Liver (tissue), 9 donors: ENCODE results near the gene PAX8. TPM values are rescaled to one million over a fixed set of nuclear protein-coding genes. Genes with fewer than 3 reads are reported as not detected.
"Not testable (repeated sequence)": the region's sequence is repeated elsewhere in the genome, so short reads cannot be mapped to it uniquely, and the experiment has no call there.

Experiments
- DNase-seq: peaks from one replicate; pipeline ENCODE4 v3.0.0-alpha.2; 2017; ENCODE audit warnings: low spot score
- H3K27ac ChIP-seq, 2 donors: one replicate each; pipeline ENCODE4 v1.7.0; 2013; ENCODE audit warnings: inconsistent platforms in 2 of 2, low read length in 2 of 2, control low read depth in 1 of 2, low read depth in 1 of 2, mild to moderate bottlenecking in 1 of 2
- H3K27me3 ChIP-seq, 4 donors: one replicate each; pipeline versions ENCODE4 v1.6.1 to v1.7.0; 2013; ENCODE audit warnings: low read length in 3 of 4, inconsistent platforms in 1 of 4, mild to moderate bottlenecking in 1 of 4, moderate library complexity in 1 of 4; ENCODE audit not compliant: control insufficient read depth in 4 of 4, insufficient read depth in 4 of 4
- H3K36me3 ChIP-seq, 4 donors: one replicate each; pipeline versions ENCODE4 v1.6.1 to v1.7.0; 2013; ENCODE audit warnings: low read length in 3 of 4, mild to moderate bottlenecking in 3 of 4, low read depth in 1 of 4, moderate library complexity in 1 of 4; ENCODE audit not compliant: control insufficient read depth in 4 of 4, insufficient read depth in 3 of 4
- H3K4me1 ChIP-seq, 4 donors: one replicate each; pipeline versions ENCODE4 v1.6.1 to v1.7.0; 2013; ENCODE audit warnings: low read length in 3 of 4, mild to moderate bottlenecking in 3 of 4, moderate library complexity in 1 of 4; ENCODE audit not compliant: control insufficient read depth in 4 of 4, insufficient read depth in 4 of 4
- H3K4me3 ChIP-seq, 3 donors: one replicate each; pipeline versions ENCODE4 v1.6.1 to v1.7.0; 2013; ENCODE audit warnings: low read length in 3 of 3, control low read depth in 1 of 3, low read depth in 1 of 3, mild to moderate bottlenecking in 1 of 3
- H3K9ac ChIP-seq, 2 donors: one replicate each; pipeline ENCODE4 v1.7.0; 2013; ENCODE audit warnings: low read length in 2 of 2, mild to moderate bottlenecking in 2 of 2, moderate library complexity in 2 of 2, control low read depth in 1 of 2, low read depth in 1 of 2
- H3K9me3 ChIP-seq, 4 donors: one replicate each; pipeline versions ENCODE4 v1.6.1 to v1.7.0; 2013; ENCODE audit warnings: low read length in 3 of 4; ENCODE audit not compliant: control insufficient read depth in 4 of 4
- EGR1 ChIP-seq, 2 donors: IDR thresholded peaks; 2 replicates each; pipeline ENCODE4 v1.6.1; 2016 to 2018; ENCODE audit warnings: antibody characterized with exemption in 2 of 2, low read depth in 2 of 2
- FOXA1 ChIP-seq: IDR thresholded peaks from 2 replicates; pipeline ENCODE4 v1.6.1; 2016; ENCODE audit warnings: antibody characterized with exemption
- HNF4A ChIP-seq, 2 donors: conservative IDR thresholded peaks; 2 replicates each; pipeline ENCODE4 v1.6.1; 2016; ENCODE audit warnings: antibody characterized with exemption in 2 of 2, mild to moderate bottlenecking in 2 of 2
- HNF4G ChIP-seq: IDR thresholded peaks from 2 replicates; pipeline ENCODE4 v1.6.1; 2016; ENCODE audit warnings: antibody characterized with exemption
- JUND ChIP-seq, 2 donors: IDR thresholded peaks; 2 replicates each; pipeline ENCODE4 v1.6.1; 2016; ENCODE audit warnings: antibody characterized with exemption in 2 of 2
- NR2F2 ChIP-seq: IDR thresholded peaks from 2 replicates; pipeline ENCODE4 v1.6.1; 2016; ENCODE audit warnings: antibody characterized with exemption
- RAD21 ChIP-seq, 2 donors: IDR thresholded peaks; 2 replicates each; pipeline ENCODE4 v1.6.1; 2016; ENCODE audit warnings: antibody characterized with exemption in 2 of 2, mild to moderate bottlenecking in 2 of 2
- SP1 ChIP-seq: IDR thresholded peaks from 2 replicates; pipeline ENCODE4 v1.6.1; 2018; ENCODE audit warnings: antibody characterized with exemption, mild to moderate bottlenecking
- TAF1 ChIP-seq: conservative IDR thresholded peaks from 2 replicates; pipeline ENCODE4 v1.6.1; 2016; ENCODE audit warnings: antibody characterized with exemption, mild to moderate bottlenecking
- YY1 ChIP-seq: IDR thresholded peaks from 2 replicates; pipeline ENCODE4 v1.6.1; 2016; ENCODE audit warnings: antibody characterized with exemption, mild to moderate bottlenecking
- WGBS: extraction: QIAGEN DNeasy Blood & Tissue Kit; methylation state at CpG from one replicate; pipeline ENCODE4 v1.1.7; 2013; 5-methylcytosine and 5-hydroxymethylcytosine counted together
- polyA plus RNA-seq, 2 donors: library from polyadenylated mRNA; stranded (reverse) in 1 of 2; unstranded in 1 of 2; fragments of 200-250 nt in 1 of 2; fragments of >200 nt in 1 of 2; fragmentation: Nextera tagmentation in 1 of 2; extraction: Ambion mirVana in 1 of 2; gene quantifications; one replicate each; pipeline versions ENCODE4 v1.2.1 to v1.2.3, GENCODE V29; 2013 to 2015
- total RNA-seq, 2 donors: library from RNA; depleted of rRNA; stranded (reverse); fragments of >200 nt; gene quantifications; one replicate each; pipeline ENCODE4 v1.2.3, GENCODE V29; 2014
- TF ChIP-seq, protein P1 (sequence below): IDR thresholded peaks from 2 replicates; pipeline ENCODE4 v1.6.1; 2016; ENCODE audit warnings: antibody characterized with exemption, mild to moderate bottlenecking
- TF ChIP-seq, protein P2 (sequence below): IDR thresholded peaks from 2 replicates; pipeline ENCODE4 v1.6.1; 2016; ENCODE audit warnings: antibody characterized with exemption
- TF ChIP-seq, protein P3 (sequence below): IDR thresholded peaks from 2 replicates; pipeline ENCODE4 v1.6.1; 2016; ENCODE audit warnings: antibody characterized with exemption
- donor health status: healthy.
- donor health status: healthy.
- donor health status: healthy.
- donor health status: healthy.
- donor health status: healthy.

PAX8 gene
- total and polyA plus RNA-seq, 4 donors, result 0.09 to 0.85 (median 0.33) TPM

DNA sequence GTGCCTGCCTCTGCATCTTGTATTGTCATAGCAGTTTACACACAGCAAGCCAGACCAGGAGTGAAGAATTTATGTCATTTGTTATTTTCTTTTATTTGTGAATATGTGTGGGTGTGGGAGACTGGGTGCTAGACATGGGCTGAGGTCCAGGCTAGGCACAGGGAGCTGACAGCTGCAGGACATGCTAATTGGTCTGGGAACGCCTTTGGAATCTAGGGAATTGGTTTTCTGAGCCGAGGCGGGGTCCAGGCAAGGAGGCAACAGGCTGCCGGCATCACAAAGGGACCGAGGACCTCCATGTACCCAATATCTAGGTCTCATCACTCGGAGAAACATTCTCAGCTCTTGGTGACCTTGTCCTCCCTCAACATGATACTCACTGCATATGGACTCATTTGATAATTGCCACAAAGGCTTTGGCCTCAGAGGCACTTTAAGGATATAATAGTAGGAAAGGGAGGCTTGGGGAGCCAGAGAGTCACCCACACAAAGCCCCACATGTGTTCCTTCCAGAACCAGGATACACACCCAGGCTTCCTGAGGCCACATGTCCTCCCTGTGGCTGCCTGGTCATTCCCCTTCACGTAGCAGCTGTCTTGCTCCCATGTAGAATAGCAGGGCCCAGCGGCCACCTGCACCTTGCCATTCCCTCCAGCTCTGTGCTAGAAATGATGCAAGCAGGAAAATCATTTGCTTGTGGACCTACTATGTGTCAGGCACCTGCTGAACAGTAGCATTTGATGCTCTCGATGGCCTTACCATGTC is 23.7 kb upstream of the PAX8 start:
- not testable (repeated sequence) for H3K4me1 ChIP-seq, H3K27me3 ChIP-seq, H3K9ac ChIP-seq, H3K4me3 ChIP-seq, H3K36me3 ChIP-seq, DNase-seq, H3K27ac ChIP-seq, H3K9me3 ChIP-seq
- WGBS, result 83% methylated on average over 9 of the region's 9 CpGs

DNA sequence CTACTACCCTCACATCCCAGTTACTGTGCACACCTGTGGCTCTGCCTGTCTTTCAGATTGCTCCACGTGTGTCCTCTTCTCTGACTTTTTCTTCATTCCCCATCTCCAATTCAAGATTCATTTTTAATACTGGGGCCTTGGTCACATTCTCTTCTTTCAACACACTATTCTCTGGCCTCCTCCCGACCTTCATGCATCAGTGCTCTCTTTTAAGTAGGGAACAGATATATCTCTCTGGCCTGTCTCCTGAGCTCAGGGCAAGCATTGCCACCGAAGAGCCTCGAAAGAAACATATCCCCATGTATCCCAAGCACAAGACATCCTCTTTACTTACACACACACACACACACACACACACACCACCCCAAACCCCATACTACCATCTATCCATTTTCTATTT is 21.6 kb upstream of the PAX8 start:
- WGBS, result 95% methylated on average over 4 of the region's 4 CpGs

DNA sequence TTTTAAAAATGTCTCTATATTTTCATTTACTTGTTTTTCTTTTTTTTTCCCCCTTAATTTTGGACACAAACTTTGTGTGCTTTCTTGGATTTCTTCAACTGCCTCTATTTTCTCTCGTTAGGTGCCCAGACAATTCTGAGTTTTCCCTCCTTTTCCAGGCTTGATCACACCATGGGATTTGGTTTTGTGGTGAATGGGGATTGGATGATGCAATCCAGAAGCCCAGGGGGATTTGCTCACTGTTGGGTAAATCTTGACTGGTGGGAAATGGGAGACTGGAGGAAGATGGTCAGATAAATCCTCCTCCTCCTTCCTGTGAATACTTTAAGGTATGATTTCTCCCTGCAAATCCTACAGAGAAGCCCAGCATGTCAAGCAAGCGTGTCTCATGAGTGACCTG is 19.5 kb upstream of the PAX8 start:
- Histone ChIP-seq H3K4me1 (no peaks in the 10 kb centered on the region), H3K36me3 (no peaks in the 10 kb centered on the region), H3K9me3 (no peaks in the 10 kb centered on the region), H3K4me3 (no peak overlapping the region), H3K9ac (no peak overlapping the region), H3K27ac (no peak overlapping the region), H3K27me3 (no peaks in the 10 kb centered on the region)
- no peak for DNase-seq
- TF ChIP-seq JUND (IDR thresholded peaks at IDR 0.05) (no peak), HNF4A (conservative IDR thresholded peaks at IDR 0.05) (no peak), RAD21 (IDR thresholded peaks at IDR 0.05) (no peak), SP1 (no peak), TAF1 (no peak), EGR1 (IDR thresholded peaks at IDR 0.05; ENCODE audit: low read depth in 2 of 2) (no peak), NR2F2 (no peak), FOXA1 (no peak), HNF4G (no peak)
- TF ChIP-seq, protein P1, sequence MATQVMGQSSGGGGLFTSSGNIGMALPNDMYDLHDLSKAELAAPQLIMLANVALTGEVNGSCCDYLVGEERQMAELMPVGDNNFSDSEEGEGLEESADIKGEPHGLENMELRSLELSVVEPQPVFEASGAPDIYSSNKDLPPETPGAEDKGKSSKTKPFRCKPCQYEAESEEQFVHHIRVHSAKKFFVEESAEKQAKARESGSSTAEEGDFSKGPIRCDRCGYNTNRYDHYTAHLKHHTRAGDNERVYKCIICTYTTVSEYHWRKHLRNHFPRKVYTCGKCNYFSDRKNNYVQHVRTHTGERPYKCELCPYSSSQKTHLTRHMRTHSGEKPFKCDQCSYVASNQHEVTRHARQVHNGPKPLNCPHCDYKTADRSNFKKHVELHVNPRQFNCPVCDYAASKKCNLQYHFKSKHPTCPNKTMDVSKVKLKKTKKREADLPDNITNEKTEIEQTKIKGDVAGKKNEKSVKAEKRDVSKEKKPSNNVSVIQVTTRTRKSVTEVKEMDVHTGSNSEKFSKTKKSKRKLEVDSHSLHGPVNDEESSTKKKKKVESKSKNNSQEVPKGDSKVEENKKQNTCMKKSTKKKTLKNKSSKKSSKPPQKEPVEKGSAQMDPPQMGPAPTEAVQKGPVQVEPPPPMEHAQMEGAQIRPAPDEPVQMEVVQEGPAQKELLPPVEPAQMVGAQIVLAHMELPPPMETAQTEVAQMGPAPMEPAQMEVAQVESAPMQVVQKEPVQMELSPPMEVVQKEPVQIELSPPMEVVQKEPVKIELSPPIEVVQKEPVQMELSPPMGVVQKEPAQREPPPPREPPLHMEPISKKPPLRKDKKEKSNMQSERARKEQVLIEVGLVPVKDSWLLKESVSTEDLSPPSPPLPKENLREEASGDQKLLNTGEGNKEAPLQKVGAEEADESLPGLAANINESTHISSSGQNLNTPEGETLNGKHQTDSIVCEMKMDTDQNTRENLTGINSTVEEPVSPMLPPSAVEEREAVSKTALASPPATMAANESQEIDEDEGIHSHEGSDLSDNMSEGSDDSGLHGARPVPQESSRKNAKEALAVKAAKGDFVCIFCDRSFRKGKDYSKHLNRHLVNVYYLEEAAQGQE, result no peak
- TF ChIP-seq, protein P2, sequence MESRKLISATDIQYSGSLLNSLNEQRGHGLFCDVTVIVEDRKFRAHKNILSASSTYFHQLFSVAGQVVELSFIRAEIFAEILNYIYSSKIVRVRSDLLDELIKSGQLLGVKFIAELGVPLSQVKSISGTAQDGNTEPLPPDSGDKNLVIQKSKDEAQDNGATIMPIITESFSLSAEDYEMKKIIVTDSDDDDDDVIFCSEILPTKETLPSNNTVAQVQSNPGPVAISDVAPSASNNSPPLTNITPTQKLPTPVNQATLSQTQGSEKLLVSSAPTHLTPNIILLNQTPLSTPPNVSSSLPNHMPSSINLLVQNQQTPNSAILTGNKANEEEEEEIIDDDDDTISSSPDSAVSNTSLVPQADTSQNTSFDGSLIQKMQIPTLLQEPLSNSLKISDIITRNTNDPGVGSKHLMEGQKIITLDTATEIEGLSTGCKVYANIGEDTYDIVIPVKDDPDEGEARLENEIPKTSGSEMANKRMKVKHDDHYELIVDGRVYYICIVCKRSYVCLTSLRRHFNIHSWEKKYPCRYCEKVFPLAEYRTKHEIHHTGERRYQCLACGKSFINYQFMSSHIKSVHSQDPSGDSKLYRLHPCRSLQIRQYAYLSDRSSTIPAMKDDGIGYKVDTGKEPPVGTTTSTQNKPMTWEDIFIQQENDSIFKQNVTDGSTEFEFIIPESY, result no peak
- TF ChIP-seq, protein P3, sequence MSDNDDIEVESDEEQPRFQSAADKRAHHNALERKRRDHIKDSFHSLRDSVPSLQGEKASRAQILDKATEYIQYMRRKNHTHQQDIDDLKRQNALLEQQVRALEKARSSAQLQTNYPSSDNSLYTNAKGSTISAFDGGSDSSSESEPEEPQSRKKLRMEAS, result no peak
- WGBS, result 94% methylated on average over 2 of the region's 2 CpGs

More for the DNA sequence above, 21.6 kb upstream of the PAX8 start:
- TF ChIP-seq, protein P3, result no peak
- no peak for TF ChIP-seq YY1
- DNase-seq, result no peak
- Histone ChIP-seq H3K27me3 (no peaks in the 10 kb centered on the region), H3K27ac (no peak overlapping the region), H3K4me3 (no peak overlapping the region), H3K36me3 (no peaks in the 10 kb centered on the region), H3K9ac (no peak overlapping the region), H3K9me3 (no peaks in the 10 kb centered on the region), H3K4me1 (no peaks in the 10 kb centered on the region)
